CD4-positive, alpha-beta T cell (primary cell): ENCODE measurements around the gene RASAL2. TPM values are rescaled to one million over a fixed set of nuclear protein-coding genes. Genes with fewer than 3 reads are reported as not detected.

Experiments
- ATAC-seq: fragments of 200-7000 bp; cut with Tn5 transposase; one replicate; pipeline ENCODE4 v1.10.0; 2022; ENCODE audit warnings: mild to moderate bottlenecking; ENCODE audit not compliant: poor library complexity
- CTCF ChIA-PET: fragments of 350-600 bp; sonication (Branson Sonifier 250); formaldehyde crosslinking; loops from one replicate; lab custom pipeline; 2021; ENCODE audit warnings: antibody characterized with exemption, inconsistent platforms; lab: Charles Lee
- POLR2A ChIA-PET: fragments of 350-600 bp; sonication (Branson Sonifier 250); formaldehyde crosslinking; loops from one replicate; lab custom pipeline; 2021; ENCODE audit warnings: antibody characterized with exemption, inconsistent platforms; lab: Charles Lee
- DNase-seq, 14 experiments: peaks; one replicate each; pipeline ENCODE4 v3.0.0-alpha.2; 2013 to 2020; ENCODE audit warnings: mixed read lengths in 2 of 14
- H3K27ac ChIP-seq, 2 donors: one replicate each; pipeline versions ENCODE4 v1.5.1 to v1.7.0; 2013; ENCODE audit warnings: low read length in 2 of 2, low read depth in 1 of 2, mild to moderate bottlenecking in 1 of 2
- H3K27me3 ChIP-seq, 2 experiments: 1 replicate in 1 of 2; 2 replicates in 1 of 2; pipeline versions ENCODE4 v1.6.1 to v1.7.0; 2013; ENCODE audit warnings: low read length in 2 of 2, control low read depth in 1 of 2, mild to moderate bottlenecking in 1 of 2, moderate library complexity in 1 of 2; ENCODE audit not compliant: insufficient read depth in 2 of 2, control insufficient read depth in 1 of 2
- H3K36me3 ChIP-seq: one replicate; pipeline ENCODE4 v1.6.1; 2013; ENCODE audit warnings: low read length, control low read depth; ENCODE audit not compliant: insufficient read depth
- H3K4me1 ChIP-seq: one replicate; pipeline ENCODE4 v1.6.1; 2013; ENCODE audit warnings: low read length, control low read depth; ENCODE audit not compliant: insufficient read depth
- H3K4me3 ChIP-seq: one replicate; pipeline ENCODE4 v1.5.1; 2013; ENCODE audit warnings: mild to moderate bottlenecking, low read length, moderate library complexity
- H3K9me3 ChIP-seq, 2 experiments: 1 replicate in 1 of 2; 2 replicates in 1 of 2; pipeline versions ENCODE4 v1.6.1 to v1.7.0; 2013; ENCODE audit warnings: low read length in 2 of 2, mild to moderate bottlenecking in 2 of 2, control low read depth in 1 of 2, moderate library complexity in 1 of 2; ENCODE audit not compliant: control insufficient read depth in 1 of 2, insufficient read depth in 1 of 2
- H3K27ac Mint-ChIP-seq: one replicate; pipeline ENCODE4 v1.8.0; 2020; ENCODE audit warnings: mixed read lengths
- H3K27me3 Mint-ChIP-seq: one replicate; pipeline ENCODE4 v1.8.0; 2021; ENCODE audit warnings: mixed read lengths
- H3K36me3 Mint-ChIP-seq: one replicate; pipeline ENCODE4 v1.8.0; 2021; ENCODE audit warnings: low read depth, mixed read lengths
- H3K4me1 Mint-ChIP-seq: one replicate; pipeline ENCODE4 v1.8.0; 2021; ENCODE audit warnings: low read depth, mixed read lengths
- H3K4me3 Mint-ChIP-seq: one replicate; pipeline ENCODE4 v1.8.0; 2020; ENCODE audit warnings: mild to moderate bottlenecking, mixed read lengths
- H3K9me3 Mint-ChIP-seq: one replicate; pipeline ENCODE4 v1.8.0; 2020; ENCODE audit warnings: mixed read lengths
- intact Hi-C, 2 experiments: fragments of 100-400 bp; cut with DNase I in 1 of 2; cut with micrococcal nuclease in 1 of 2; formaldehyde crosslinking; loops; one replicate each; pipeline versions ENCODE4 v1.15.1 to v1.9.0; 2023 to 2025; cut with DNase I, micrococcal nuclease
- total RNA-seq, 174 experiments: library from RNA in 2 of 174; stranded (reverse) in 2 of 174; gene quantifications; one replicate each; pipeline ENCODE4 v1.2.3 and lab custom pipeline; 2021 to 2026
- TF ChIP-seq, protein P1 (sequence below): fragments of 200-600 bp; IDR thresholded peaks from one replicate; pipeline ENCODE4 v1.8.0; 2022; ENCODE audit warnings: antibody characterized with exemption, mild to moderate bottlenecking

RASAL2 gene
- total RNA-seq, 2 experiments from 2014 or later = 0.03 TPM; not detected in 1

- no peaks in the 10 kb centered on the region for H3K4me1 ChIP-seq
- H3K36me3 ChIP-seq = no peaks in the 10 kb centered on the region
- ChIA-PET CTCF (no interaction called here), POLR2A (no interaction called here)
- Mint-ChIP-seq H3K9me3 (no peaks in the 10 kb centered on the region), H3K27me3 (peaks cover 19% of the 10 kb centered on the region), H3K4me3 (no peak overlapping the region), H3K36me3 (no peaks in the 10 kb centered on the region), H3K4me1 (no peaks in the 10 kb centered on the region), H3K27ac (no peak overlapping the region)
- no peak for ATAC-seq
- intact Hi-C loops = no loop called here
- TF ChIP-seq, protein P1, sequence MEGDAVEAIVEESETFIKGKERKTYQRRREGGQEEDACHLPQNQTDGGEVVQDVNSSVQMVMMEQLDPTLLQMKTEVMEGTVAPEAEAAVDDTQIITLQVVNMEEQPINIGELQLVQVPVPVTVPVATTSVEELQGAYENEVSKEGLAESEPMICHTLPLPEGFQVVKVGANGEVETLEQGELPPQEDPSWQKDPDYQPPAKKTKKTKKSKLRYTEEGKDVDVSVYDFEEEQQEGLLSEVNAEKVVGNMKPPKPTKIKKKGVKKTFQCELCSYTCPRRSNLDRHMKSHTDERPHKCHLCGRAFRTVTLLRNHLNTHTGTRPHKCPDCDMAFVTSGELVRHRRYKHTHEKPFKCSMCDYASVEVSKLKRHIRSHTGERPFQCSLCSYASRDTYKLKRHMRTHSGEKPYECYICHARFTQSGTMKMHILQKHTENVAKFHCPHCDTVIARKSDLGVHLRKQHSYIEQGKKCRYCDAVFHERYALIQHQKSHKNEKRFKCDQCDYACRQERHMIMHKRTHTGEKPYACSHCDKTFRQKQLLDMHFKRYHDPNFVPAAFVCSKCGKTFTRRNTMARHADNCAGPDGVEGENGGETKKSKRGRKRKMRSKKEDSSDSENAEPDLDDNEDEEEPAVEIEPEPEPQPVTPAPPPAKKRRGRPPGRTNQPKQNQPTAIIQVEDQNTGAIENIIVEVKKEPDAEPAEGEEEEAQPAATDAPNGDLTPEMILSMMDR = no peak
- no peak overlapping the region for H3K4me3 ChIP-seq
- no peaks in the 10 kb centered on the region for H3K27me3 ChIP-seq
- DNase-seq = no peak
- no peaks in the 10 kb centered on the region for H3K9me3 ChIP-seq
- H3K27ac ChIP-seq = no peak overlapping the region
These were observed 349.0 kb downstream of the RASAL2 start for GRCh38 chr1:178442925-178443324.

DNA sequence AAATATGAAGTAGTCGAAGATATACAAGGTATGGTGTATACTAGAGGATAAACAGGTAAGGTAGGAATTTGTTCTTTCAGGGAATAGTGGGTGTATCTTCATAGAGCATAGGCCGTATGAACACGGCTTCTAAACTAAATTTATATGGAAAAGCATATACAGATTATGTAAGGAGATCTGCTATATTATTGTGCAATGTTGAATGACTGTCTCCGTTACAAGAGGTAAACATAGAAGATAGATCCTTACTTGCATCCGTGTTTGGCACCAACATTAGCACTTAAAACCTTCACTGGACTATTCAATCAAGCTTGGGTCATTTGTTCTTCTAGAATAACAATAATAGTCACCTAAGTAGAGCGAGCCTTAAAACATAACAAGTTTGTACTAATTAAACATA, 357.0 kb downstream of the RASAL2 start:
- H3K36me3 Mint-ChIP-seq = no peaks in the 10 kb centered on the region
- Histone ChIP-seq H3K27me3 (no peaks in the 10 kb centered on the region), H3K36me3 (no peaks in the 10 kb centered on the region), H3K9me3 (no peaks in the 10 kb centered on the region), H3K4me1 (no peaks in the 10 kb centered on the region), H3K4me3 (no peak overlapping the region), H3K27ac (no peak overlapping the region)
- ChIA-PET CTCF (no interaction called here), POLR2A (no interaction called here)
- TF ChIP-seq, protein P1 = no peak
- no peak for ATAC-seq
- no peaks in the 10 kb centered on the region for H3K4me1 Mint-ChIP-seq
- H3K27me3 Mint-ChIP-seq = no peaks in the 10 kb centered on the region
- H3K9me3 Mint-ChIP-seq = no peaks in the 10 kb centered on the region
- no peak overlapping the region for H3K4me3 Mint-ChIP-seq
- no peak for DNase-seq
- intact Hi-C loops = no loop called here
- no peak overlapping the region for H3K27ac Mint-ChIP-seq

DNA sequence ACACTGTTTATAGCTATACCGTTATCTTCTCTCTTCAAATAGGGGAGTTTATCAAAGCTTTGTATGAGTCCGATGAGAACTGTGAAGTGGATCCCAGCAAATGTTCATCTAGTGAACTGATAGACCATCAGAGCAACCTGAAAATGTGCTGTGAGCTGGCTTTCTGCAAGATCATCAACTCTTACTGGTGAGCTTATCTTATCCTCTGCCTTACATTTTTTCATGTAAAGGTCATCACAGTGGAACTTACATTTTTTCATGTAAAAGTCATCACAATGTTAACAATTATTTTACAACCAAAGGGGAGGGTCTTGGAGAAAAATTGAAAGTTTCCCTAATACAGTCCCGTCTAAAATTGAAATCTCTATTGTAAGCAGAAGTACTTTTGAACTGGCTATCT, 357.6 kb downstream of the RASAL2 start:
- H3K9me3 Mint-ChIP-seq = no peaks in the 10 kb centered on the region
- Histone ChIP-seq H3K4me1 (no peaks in the 10 kb centered on the region), H3K4me3 (no peak overlapping the region), H3K36me3 (no peaks in the 10 kb centered on the region), H3K27me3 (no peaks in the 10 kb centered on the region), H3K27ac (no peak overlapping the region), H3K9me3 (no peaks in the 10 kb centered on the region)
- CTCF ChIA-PET = no interaction called here
- ATAC-seq (no peak), DNase-seq (no peak)
- H3K4me3 Mint-ChIP-seq = no peak overlapping the region
- no peaks in the 10 kb centered on the region for H3K36me3 Mint-ChIP-seq
- no peaks in the 10 kb centered on the region for H3K4me1 Mint-ChIP-seq
- H3K27me3 Mint-ChIP-seq = no peaks in the 10 kb centered on the region
- TF ChIP-seq, protein P1 = no peak
- POLR2A ChIA-PET = no interaction called here
- H3K27ac Mint-ChIP-seq = no peak overlapping the region
- intact Hi-C loops = no loop called here
